NCI-H2081 treated with DMSO at 0.1 percent for 48 hours (cell line): Measurements from ENCODE around the gene ERCC6.

Experiments used
- DNase-seq: peaks from one replicate; lab custom pipeline; 2025; lab: John Stamatoyannopoulos, UW

ERCC6 gene

GRCh38 chr10:49549640-49550346 lies 10.9 kb upstream of the ERCC6 start:
- no peak for DNase-seq

GRCh38 chr10:49543604-49544003 lies 4.7 kb upstream of the ERCC6 start:
- no peak for DNase-seq

- DNase-seq, result no peak
Observed at GRCh38 chr10:49542353-49542752, 3.4 kb upstream of the ERCC6 start.

DNA sequence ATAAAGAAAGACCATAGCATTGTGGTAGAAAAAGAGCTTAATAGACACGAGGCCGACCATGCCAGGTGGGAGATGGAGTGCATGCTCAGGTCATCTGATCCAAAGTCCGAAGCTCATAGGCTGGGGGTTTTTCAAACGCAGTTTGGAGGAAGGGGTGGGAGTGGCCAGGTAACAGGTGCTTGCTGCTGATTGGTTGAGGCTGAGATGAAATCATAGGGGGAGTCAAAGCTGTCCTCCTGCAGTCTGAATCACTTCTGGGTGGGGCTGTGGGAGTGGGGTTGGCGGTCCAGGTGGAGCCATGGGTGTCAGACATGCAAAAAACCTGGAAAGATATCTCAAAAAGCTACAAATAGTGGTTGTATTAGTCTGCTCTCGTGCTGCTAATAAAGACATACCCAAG lies 2.8 kb upstream of the ERCC6 start:
- DNase-seq, result no peak

DNA sequence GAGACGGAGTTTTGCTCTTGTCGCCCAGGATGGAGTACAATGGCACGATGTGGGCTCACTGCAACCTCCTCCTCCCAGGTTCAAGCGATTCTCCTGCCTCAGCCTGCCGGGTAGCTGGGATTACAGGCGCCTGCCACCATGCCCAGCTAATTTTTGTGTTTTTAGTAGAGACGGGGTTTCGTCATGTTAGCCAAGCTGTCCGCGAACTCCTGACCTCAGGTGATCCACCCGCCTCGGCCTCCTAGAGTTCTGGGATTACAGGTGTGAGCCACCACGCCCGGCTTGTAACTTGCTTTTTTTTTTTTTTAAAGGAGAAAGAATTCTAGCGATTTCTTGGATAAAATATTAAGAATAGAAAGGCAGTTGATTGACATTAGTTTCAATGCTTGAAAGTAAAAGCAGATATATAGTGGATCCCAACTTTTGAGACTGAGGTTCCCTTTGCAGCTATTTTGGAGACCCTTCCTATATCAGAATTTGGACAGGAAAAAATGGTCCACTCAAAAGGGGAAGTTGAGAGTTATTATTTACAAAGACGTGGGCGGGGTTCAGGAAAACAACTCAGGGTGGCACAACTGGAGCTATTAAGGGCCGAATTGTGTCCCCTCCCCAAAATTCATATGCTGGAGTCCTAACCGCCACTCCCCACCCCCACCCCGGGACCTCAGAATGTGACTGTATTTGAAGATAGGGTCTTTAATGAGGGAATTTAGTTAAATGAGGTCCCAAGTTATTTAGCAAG lies 1.3 kb upstream of the ERCC6 start:
- no peak for DNase-seq

- no peak for DNase-seq
Observed at GRCh38 chr10:49539320-49539885, 482 bp upstream of the ERCC6 start.

- no peak for DNase-seq
Observed at GRCh38 chr10:49534670-49535381, 4.1 kb downstream of the ERCC6 start.

DNA sequence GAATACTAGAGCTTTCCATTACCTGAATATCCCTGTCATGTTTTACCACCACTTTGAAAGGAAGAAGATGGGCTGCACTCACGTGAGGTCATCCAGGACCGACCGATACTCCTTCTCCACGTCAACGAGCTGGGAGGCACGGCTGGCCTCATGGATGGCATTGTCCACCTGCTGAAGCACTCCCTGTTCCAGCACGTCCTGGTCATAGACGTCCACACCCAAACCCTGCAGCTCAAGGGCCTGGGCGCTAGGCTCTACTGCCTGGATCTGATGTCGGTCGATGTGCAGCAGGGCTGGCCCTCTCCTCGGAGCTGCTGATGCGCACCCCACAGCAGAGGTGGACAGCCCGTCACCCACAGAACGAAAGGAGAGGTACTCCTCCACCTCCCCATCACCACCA lies 6.5 kb downstream of the ERCC6 start:
- no peak for DNase-seq

DNA sequence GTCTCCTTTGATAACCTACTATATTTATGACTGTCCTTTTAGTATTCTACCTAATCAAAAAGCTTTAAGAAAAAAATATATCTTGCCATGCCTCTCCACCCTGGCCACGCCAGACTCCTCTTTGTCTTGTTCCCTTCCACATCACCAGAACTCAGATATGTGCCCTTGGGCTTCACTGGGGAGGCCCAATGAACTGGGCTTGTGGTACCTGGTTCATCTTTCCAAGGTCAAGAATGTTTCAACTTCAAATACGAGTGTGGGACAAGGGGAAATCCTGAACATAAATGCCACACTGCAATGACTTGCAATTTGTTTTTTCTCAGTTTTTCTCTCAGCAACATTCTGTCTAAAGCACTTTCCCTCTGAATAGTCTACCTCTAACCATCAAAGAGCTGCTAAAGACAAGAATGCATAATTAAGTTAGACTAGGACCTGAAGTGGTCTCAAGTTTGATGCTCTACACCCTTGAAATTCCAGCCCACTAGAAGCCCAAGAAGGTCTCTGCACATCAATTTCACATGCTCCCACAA lies 9.9 kb downstream of the ERCC6 start:
- DNase-seq, result no peak

- DNase-seq, result no peak
Observed at GRCh38 chr10:49527850-49528249, 11.1 kb downstream of the ERCC6 start.

DNA sequence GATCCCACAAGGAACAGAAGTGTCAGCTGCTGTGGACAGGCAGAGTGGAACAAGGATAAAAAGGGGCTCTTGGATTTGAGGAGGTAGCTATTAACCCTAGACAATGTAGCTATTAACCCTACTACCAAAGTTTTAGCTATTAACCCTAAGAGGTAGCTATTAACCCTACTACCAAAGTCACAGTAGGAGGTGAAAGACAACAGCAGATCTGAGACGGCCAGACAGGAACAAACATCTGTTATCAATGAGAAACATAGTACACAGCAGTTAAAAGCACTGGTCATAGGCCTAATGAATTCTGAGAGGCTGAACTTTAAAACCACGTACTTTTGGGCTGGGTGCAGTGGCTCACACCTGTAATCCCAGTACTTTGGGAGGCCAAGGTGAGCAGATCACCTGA lies 11.9 kb downstream of the ERCC6 start:
- DNase-seq, result no peak

DNA sequence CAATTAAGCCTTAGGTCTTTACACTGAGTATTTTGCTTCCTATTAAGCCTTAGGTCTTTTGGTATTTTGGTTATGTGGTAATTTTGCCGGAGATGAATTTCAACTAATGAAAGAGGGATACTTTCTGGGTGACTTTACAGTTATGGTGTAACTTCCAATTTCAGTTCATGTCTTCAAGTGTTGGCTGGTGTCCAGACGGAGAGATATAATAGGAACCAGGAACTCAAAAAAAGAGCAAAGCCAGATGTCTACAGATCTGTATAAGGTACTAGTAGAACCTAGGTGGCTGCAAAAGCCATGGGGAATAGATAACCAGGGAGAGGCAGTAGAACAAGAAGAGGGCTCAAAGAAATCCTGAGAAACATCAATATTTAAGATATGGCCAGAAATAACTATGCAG lies 12.3 kb downstream of the ERCC6 start:
- no peak for DNase-seq

DNA sequence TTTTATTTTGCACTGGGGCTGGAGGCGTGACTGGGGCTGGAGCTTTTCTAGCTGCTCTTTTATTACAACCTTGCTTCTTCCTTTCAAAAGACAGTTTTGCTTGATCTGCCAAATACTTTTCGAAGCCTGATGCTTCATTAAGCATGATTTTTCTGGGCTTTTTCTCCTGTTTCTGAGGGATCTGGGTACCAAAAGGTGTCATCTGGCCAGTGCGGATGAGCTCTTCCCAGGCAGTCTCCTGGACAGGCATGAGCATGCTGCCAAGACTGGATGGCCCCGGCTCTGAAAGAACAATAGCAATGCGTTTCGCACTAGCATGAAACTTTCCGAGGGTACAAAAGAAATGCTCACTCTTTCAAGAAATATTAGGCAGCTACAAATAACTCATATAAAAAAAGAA lies 14.4 kb downstream of the ERCC6 start:
- DNase-seq, result no peak

- no peak for DNase-seq
Observed at GRCh38 chr10:49523301-49523700, 15.6 kb downstream of the ERCC6 start.

GRCh38 chr10:49521062-49521461 lies 17.9 kb downstream of the ERCC6 start:
- DNase-seq, result no peak

- no peak for DNase-seq
Observed at GRCh38 chr10:49520122-49520775, 18.7 kb downstream of the ERCC6 start.

DNA sequence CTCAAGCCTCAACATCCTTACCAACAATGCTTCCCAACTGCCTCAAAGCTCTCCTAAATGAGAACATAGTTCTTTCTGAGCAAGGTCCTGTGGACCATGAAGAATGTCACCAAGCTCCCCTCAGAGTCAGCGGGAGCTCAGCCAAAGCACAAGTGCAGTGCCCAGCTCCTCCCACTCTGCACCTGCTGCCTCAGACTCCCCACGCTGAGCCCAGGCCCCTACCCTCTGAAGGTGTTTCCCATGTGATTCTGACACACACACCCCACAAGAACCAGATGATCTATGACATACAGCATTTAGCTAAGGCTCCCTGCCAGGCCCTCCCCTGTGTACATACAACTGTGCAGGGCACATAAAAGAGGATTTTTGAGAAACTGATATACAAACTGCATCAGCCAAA lies 19.2 kb downstream of the ERCC6 start:
- DNase-seq, result no peak

DNA sequence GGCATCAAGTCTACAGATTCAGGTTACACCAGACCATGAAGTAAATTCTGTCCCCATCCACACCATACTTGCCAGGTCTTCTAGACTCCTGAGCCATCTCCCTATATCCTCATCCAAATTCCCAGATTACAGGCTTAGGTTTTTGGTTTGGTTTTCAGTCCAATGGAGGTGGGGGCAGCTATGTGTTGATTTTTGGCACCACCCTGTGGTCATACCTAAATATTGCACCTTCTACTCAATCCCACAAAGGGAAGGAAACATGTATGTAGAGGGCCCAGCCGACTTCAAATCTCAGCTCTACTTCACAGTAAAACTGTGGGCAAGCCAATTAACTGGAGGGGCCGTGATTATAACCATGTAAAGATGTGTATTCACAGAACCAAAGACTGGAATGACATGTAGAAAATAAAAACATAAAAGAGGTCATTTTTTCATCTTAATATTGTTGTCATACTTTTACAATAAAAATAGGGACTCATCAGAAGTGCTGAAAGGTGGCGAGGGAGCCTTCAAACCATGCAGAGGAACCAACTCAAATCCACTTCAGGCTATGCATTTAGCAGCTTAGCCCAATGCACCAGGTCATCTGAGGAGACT lies 19.8 kb downstream of the ERCC6 start:
- DNase-seq, result no peak

GRCh38 chr10:49518566-49518965 lies 20.4 kb downstream of the ERCC6 start:
- no peak for DNase-seq

DNA sequence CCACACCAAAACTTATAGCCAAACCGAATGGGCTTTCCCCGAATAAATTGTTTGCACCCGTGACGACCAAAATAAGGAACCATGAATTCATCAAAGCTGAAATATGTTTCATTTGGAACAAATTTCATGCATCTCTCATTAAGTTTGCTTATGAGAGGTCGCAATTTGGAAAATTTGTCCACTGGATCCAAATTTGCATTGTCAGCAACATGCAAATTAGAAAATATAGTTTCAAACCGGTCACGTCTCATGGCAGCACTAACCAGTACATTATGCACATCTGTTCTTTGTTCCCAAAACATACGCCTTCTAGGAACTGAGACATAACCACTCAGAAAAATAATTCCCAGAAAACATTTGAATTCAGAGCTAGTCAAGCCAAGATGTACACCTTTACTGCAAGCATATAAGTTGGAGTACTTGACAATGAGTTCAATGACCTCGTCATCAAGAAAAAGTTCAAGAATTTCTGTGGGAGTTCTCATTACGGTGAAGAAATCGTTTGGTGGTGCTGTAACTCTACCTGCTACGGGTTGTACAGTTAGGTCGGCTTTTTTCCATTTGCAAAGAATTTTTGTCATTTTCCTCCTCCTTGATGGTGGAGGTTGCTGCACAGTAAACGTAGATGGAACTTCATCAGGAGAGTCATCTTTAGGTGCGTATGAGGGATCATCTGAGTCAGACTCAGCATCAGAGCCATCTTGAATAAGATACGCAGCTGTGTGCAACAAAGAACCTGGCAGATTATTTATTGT lies 22.5 kb downstream of the ERCC6 start:
- no peak for DNase-seq
